NCI-H146 treated with DMSO at 0.1 percent for 48 hours (cell line): ENCODE data around the gene CLIC6.

ENCODE experiments used
- DNase-seq: peaks from one replicate; lab custom pipeline; 2025; ENCODE audit not compliant: unreplicated experiment; lab: John Stamatoyannopoulos, UW

The CLIC6 gene

GRCh38 chr21:34762786-34763185 is 94.0 kb downstream of the CLIC6 start:
- no peak for DNase-seq

DNA sequence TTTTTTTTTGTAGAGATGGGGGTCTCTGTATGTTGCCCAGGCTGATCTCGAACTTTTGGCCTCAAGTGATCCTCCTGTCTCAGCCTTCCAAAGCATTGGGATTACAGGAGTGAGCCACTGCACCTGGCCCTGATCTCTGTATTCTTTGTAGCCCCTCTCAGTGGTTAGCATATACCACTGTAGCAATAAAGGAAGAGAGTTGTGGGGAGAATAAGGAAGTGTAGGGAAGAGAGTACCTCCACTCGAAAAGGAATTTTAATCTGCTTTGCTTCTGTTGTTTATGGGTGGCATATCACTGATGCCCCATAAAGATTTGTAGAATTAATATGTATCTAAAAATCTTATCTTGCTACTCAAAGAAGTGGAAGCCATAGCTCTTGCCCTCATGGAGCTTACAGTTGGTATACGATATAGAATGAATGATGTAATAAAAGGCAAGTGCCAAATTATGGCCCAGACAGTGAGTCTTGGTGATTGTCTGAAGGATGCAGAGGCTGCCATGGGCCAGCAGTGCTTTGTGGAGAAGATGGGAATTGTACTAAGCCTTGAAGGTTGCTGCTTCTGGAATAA is 96.0 kb downstream of the CLIC6 start:
- no peak for DNase-seq

GRCh38 chr21:34765619-34766018 is 96.8 kb downstream of the CLIC6 start:
- no peak for DNase-seq

DNA sequence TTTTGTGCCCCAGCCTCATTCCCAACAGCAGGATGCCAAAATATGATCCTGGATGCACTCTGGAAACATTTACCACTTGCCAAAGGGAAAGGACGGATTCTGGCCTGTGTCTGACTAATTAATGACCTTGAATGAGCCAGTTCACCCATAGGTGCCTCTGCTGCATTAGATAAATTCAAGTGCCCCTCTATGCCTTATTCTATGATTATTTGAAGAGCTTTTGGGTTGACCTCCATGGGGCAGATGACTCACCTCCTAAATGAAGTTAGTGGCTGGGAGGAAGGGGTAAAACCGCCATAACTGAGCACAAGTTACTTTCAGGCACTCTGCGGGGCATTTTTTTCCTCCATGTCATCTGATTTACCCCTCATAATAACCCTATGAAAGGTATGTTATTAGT is 98.1 kb downstream of the CLIC6 start:
- no peak for DNase-seq
